SK-N-SH treated with all-trans-retinoic acid at 6 μM for 48 hours (cell line): Measurements from ENCODE around the gene ZCWPW2.

Experiments
- ATAC-seq: fragments of 200-7000 bp; cut with Tn5 transposase; 3 replicates; pipeline ENCODE4 v1.9.1; 2020; ENCODE audit warnings: mild to moderate bottlenecking, moderate library complexity
- ARNTL ChIP-seq: fragments of 450-650 bp; formaldehyde crosslinking; IDR thresholded peaks from 2 replicates; pipeline ENCODE4 v1.5.0; 2020; ENCODE audit warnings: low read depth, mild to moderate bottlenecking, moderate library complexity, borderline replicate concordance
- BACH2 ChIP-seq: fragments of 250-450 bp; sonication (Bioruptor Pico); IDR thresholded peaks from 2 replicates; pipeline ENCODE4 v1.9.0; 2021; ENCODE audit warnings: mild to moderate bottlenecking, borderline replicate concordance
- CSDC2 ChIP-seq: fragments of 250-450 bp; sonication (Bioruptor Pico); IDR thresholded peaks from 2 replicates; pipeline ENCODE4 v1.5.0; 2020; ENCODE audit warnings: mild to moderate bottlenecking, moderate library complexity
- CSRNP3 ChIP-seq: fragments of 250-450 bp; sonication (Bioruptor Pico); IDR thresholded peaks from 2 replicates; pipeline ENCODE4 v1.5.1; 2021; ENCODE audit warnings: mild to moderate bottlenecking, moderate library complexity
- ESRRG ChIP-seq: fragments of 250-450 bp; sonication (Bioruptor Pico); IDR thresholded peaks from 2 replicates; pipeline ENCODE4 v1.6.1; 2021; ENCODE audit warnings: mild to moderate bottlenecking
- GLIS3 ChIP-seq: fragments of 250-450 bp; sonication (Bioruptor Pico); IDR thresholded peaks from 2 replicates; pipeline ENCODE4 v1.5.0; 2020; ENCODE audit warnings: mild to moderate bottlenecking, moderate library complexity
- ISL1 ChIP-seq: fragments of 250-450 bp; sonication (Bioruptor Pico); IDR thresholded peaks from 2 replicates; pipeline ENCODE4 v2.1.2; 2022; ENCODE audit warnings: mild to moderate bottlenecking, moderate library complexity
- OSR1 ChIP-seq: fragments of 250-450 bp; sonication (Bioruptor Pico); IDR thresholded peaks from 2 replicates; pipeline ENCODE4 v1.8.0; 2022; ENCODE audit warnings: moderate library complexity, mild to moderate bottlenecking, inconsistent platforms
- PATZ1 ChIP-seq: fragments of 250-450 bp; sonication (Bioruptor Pico); IDR thresholded peaks from 2 replicates; pipeline ENCODE4 v1.8.0; 2020; ENCODE audit warnings: mild to moderate bottlenecking, moderate library complexity, borderline replicate concordance
- RARB ChIP-seq: fragments of 250-450 bp; sonication (Bioruptor Pico); IDR thresholded peaks from 2 replicates; pipeline ENCODE4 v1.8.0; 2021; ENCODE audit warnings: mild to moderate bottlenecking, moderate library complexity
- SNAI2 ChIP-seq: fragments of 250-450 bp; sonication (Bioruptor Pico); IDR thresholded peaks from 2 replicates; pipeline ENCODE4 v1.5.0; 2020; ENCODE audit warnings: mild to moderate bottlenecking, moderate library complexity
- TCF4 ChIP-seq: fragments of 250-450 bp; sonication (Bioruptor Pico); IDR thresholded peaks from 2 replicates; pipeline ENCODE4 v1.8.0; 2021; ENCODE audit warnings: mild to moderate bottlenecking, moderate library complexity, borderline replicate concordance
- TOX ChIP-seq: fragments of 250-450 bp; sonication (Bioruptor Pico); IDR thresholded peaks from 2 replicates; pipeline ENCODE4 v1.8.0; 2021; ENCODE audit warnings: mild to moderate bottlenecking, moderate library complexity, borderline replicate concordance
- ZFP3 ChIP-seq: fragments of 250-450 bp; sonication (Bioruptor Pico); IDR thresholded peaks from 2 replicates; pipeline ENCODE4 v1.5.0; 2020; ENCODE audit warnings: mild to moderate bottlenecking, moderate library complexity
- ZFP30 ChIP-seq: fragments of 450-650 bp; formaldehyde crosslinking; IDR thresholded peaks from 2 replicates; pipeline ENCODE4 v1.5.0; 2022; ENCODE audit warnings: mild to moderate bottlenecking, moderate library complexity
- ZNF565 ChIP-seq: fragments of 450-650 bp; formaldehyde crosslinking; conservative IDR thresholded peaks from 2 replicates; pipeline ENCODE4 v1.5.0; 2020; ENCODE audit warnings: low read depth, mild to moderate bottlenecking, moderate library complexity
- ZNF70 ChIP-seq: fragments of 450-650 bp; formaldehyde crosslinking; IDR thresholded peaks from 2 replicates; pipeline ENCODE4 v1.5.0; 2020; ENCODE audit warnings: mild to moderate bottlenecking, moderate library complexity
- ZNF8 ChIP-seq: fragments of 450-650 bp; formaldehyde crosslinking; IDR thresholded peaks from 2 replicates; pipeline ENCODE4 v1.5.0; 2020; ENCODE audit warnings: mild to moderate bottlenecking, moderate library complexity
- TF ChIP-seq, protein P1 (sequence below): fragments of 250-450 bp; sonication (Bioruptor Pico); IDR thresholded peaks from 2 replicates; pipeline ENCODE4 v1.5.0; 2020; ENCODE audit warnings: mild to moderate bottlenecking, moderate library complexity
- TF ChIP-seq, protein P2 (sequence below): fragments of 250-450 bp; sonication (Bioruptor Pico); IDR thresholded peaks from 2 replicates; pipeline ENCODE4 v1.8.0; 2021; ENCODE audit warnings: low read depth, mild to moderate bottlenecking, moderate library complexity, borderline replicate concordance
- TF ChIP-seq, protein P3 (sequence below): fragments of 250-450 bp; sonication (Bioruptor Pico); IDR thresholded peaks from 2 replicates; pipeline ENCODE4 v1.5.1; 2020; ENCODE audit warnings: low read depth, mild to moderate bottlenecking, moderate library complexity

Gene ZCWPW2

DNA sequence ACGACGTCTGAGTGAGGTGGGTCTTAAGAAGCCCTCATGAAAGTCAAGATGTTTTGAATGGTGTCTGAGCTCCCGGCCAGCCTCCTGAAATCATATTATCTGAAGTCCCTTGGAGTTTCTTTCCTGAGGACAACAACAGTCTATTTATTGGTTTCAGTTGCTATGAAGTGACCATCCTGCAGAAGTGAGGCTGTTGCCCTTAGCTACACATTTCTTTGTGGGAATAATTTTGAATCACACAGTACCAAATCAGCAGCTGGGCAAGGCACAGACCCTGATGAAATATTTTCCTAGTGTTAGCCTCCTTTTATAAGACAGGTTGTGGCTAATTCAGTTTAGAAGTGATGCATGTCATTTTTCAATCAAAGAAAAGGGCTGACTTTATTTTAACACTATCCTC, 220.8 kb downstream of the ZCWPW2 start:
- TF ChIP-seq ZNF8 (CRISPR knock-in tag): no peak
- ATAC-seq: no peak

GRCh38 chr3:28574036-28574435, 225.5 kb downstream of the ZCWPW2 start:
- TF ChIP-seq TOX (CRISPR knock-in tag) (no peak), TCF4 (CRISPR knock-in tag) (no peak), ZFP30 (CRISPR knock-in tag) (no peak), ARNTL (CRISPR knock-in tag) (no peak), ZNF70 (CRISPR knock-in tag) (no peak), ZNF565 (CRISPR knock-in tag) (no peak), OSR1 (no peak), ISL1 (no peak), SNAI2 (CRISPR knock-in tag) (no peak), CSRNP3 (no peak), ESRRG (CRISPR knock-in tag) (no peak), CSDC2 (CRISPR knock-in tag) (no peak), PATZ1 (CRISPR knock-in tag) (no peak), GLIS3 (CRISPR knock-in tag) (no peak), ZNF8 (CRISPR knock-in tag) (no peak), RARB (CRISPR knock-in tag) (no peak)
- TF ChIP-seq, protein P1, sequence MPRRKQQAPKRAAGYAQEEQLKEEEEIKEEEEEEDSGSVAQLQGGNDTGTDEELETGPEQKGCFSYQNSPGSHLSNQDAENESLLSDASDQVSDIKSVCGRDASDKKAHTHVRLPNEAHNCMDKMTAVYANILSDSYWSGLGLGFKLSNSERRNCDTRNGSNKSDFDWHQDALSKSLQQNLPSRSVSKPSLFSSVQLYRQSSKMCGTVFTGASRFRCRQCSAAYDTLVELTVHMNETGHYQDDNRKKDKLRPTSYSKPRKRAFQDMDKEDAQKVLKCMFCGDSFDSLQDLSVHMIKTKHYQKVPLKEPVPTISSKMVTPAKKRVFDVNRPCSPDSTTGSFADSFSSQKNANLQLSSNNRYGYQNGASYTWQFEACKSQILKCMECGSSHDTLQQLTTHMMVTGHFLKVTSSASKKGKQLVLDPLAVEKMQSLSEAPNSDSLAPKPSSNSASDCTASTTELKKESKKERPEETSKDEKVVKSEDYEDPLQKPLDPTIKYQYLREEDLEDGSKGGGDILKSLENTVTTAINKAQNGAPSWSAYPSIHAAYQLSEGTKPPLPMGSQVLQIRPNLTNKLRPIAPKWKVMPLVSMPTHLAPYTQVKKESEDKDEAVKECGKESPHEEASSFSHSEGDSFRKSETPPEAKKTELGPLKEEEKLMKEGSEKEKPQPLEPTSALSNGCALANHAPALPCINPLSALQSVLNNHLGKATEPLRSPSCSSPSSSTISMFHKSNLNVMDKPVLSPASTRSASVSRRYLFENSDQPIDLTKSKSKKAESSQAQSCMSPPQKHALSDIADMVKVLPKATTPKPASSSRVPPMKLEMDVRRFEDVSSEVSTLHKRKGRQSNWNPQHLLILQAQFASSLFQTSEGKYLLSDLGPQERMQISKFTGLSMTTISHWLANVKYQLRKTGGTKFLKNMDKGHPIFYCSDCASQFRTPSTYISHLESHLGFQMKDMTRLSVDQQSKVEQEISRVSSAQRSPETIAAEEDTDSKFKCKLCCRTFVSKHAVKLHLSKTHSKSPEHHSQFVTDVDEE (CRISPR knock-in tag): no peak
- TF ChIP-seq, protein P2, sequence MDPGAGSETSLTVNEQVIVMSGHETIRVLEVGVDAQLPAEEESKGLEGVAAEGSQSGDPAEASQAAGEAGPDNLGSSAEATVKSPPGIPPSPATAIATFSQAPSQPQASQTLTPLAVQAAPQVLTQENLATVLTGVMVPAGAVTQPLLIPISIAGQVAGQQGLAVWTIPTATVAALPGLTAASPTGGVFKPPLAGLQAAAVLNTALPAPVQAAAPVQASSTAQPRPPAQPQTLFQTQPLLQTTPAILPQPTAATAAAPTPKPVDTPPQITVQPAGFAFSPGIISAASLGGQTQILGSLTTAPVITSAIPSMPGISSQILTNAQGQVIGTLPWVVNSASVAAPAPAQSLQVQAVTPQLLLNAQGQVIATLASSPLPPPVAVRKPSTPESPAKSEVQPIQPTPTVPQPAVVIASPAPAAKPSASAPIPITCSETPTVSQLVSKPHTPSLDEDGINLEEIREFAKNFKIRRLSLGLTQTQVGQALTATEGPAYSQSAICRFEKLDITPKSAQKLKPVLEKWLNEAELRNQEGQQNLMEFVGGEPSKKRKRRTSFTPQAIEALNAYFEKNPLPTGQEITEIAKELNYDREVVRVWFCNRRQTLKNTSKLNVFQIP (CRISPR knock-in tag): no peak
- TF ChIP-seq, protein P3, sequence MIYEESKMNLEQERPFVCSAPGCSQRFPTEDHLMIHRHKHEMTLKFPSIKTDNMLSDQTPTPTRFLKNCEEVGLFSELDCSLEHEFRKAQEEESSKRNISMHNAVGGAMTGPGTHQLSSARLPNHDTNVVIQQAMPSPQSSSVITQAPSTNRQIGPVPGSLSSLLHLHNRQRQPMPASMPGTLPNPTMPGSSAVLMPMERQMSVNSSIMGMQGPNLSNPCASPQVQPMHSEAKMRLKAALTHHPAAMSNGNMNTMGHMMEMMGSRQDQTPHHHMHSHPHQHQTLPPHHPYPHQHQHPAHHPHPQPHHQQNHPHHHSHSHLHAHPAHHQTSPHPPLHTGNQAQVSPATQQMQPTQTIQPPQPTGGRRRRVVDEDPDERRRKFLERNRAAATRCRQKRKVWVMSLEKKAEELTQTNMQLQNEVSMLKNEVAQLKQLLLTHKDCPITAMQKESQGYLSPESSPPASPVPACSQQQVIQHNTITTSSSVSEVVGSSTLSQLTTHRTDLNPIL: no peak
- ATAC-seq: no peak

- ATAC-seq: peak; percentile 54
- TF ChIP-seq PATZ1 (CRISPR knock-in tag) (no peak), BACH2 (no peak), CSDC2 (CRISPR knock-in tag) (no peak), ISL1 (no peak), OSR1 (no peak), ZFP3 (CRISPR knock-in tag) (no peak), ZFP30 (CRISPR knock-in tag) (no peak), ARNTL (CRISPR knock-in tag) (no peak)
- TF ChIP-seq, protein P3: no peak
- TF ChIP-seq, protein P2 (CRISPR knock-in tag): no peak
Observed at GRCh38 chr3:28575100-28575745, 226.7 kb downstream of the ZCWPW2 start.
